Epithelial cell of esophagus (primary cell): ENCODE data around the gene FRRS1.

Source experiments
- DNase-seq: peaks from one replicate; pipeline ENCODE4 v3.0.0; 2010; ENCODE audit warnings: low read depth
- H3K4me3 ChIP-seq: 2 replicates; pipeline ENCODE4 v1.5.1; 2011; ENCODE audit warnings: mild to moderate bottlenecking, low read length, control low read depth
- TF ChIP-seq, protein P1 (sequence below): IDR thresholded peaks from 2 replicates; pipeline ENCODE4 v1.5.1; 2011; ENCODE audit warnings: low read depth, mild to moderate bottlenecking, low read length, control low read depth, inconsistent platforms; ENCODE audit not compliant: insufficient read depth; ENCODE audit errors: missing control alignments

FRRS1 gene

GRCh38 chr1:99669376-99669775, 97.1 kb downstream of the FRRS1 start:
- no peak overlapping the region for H3K4me3 ChIP-seq
- TF ChIP-seq, protein P1, sequence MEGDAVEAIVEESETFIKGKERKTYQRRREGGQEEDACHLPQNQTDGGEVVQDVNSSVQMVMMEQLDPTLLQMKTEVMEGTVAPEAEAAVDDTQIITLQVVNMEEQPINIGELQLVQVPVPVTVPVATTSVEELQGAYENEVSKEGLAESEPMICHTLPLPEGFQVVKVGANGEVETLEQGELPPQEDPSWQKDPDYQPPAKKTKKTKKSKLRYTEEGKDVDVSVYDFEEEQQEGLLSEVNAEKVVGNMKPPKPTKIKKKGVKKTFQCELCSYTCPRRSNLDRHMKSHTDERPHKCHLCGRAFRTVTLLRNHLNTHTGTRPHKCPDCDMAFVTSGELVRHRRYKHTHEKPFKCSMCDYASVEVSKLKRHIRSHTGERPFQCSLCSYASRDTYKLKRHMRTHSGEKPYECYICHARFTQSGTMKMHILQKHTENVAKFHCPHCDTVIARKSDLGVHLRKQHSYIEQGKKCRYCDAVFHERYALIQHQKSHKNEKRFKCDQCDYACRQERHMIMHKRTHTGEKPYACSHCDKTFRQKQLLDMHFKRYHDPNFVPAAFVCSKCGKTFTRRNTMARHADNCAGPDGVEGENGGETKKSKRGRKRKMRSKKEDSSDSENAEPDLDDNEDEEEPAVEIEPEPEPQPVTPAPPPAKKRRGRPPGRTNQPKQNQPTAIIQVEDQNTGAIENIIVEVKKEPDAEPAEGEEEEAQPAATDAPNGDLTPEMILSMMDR = no peak
- DNase-seq = no peak

DNA sequence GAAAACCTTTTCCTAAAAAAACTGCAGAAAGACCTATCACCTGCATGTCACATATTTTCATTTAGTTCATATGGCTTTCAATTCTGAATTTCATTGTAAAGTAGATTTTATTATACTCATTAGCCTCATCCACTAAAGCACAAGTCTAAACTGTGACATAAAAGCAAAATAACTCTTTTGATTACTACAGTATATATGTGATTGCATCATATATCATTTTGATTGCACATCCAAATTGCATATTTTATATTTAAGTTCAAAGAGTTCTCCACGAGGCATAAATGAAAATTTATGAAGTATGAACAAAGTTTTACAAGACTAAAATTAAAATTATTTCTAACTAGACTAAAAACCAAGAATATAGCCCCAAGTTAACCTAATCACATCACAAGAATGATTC, 101.2 kb downstream of the FRRS1 start:
- TF ChIP-seq, protein P1 = no peak
- DNase-seq = no peak
- no peak overlapping the region for H3K4me3 ChIP-seq

DNA sequence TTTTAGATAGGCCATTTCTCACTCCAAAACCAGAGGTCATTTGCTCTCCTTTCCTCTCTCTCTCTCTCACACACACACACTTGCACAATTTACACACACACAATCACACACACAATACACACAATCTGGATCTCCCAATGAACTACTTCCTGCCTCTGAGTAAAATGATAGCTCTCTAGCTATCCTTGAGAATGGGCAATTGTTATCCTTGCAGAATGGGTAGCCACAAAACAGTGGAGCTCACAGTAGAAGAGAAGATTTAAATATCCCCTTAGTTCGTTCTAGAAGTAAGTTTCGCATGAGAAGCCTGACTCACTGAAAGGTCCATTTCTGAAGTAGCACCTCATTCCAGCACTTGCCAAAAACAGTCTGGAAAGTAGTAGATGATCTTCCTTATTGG, 102.9 kb downstream of the FRRS1 start:
- no peak for DNase-seq
- TF ChIP-seq, protein P1 = no peak
- H3K4me3 ChIP-seq = no peak overlapping the region

GRCh38 chr1:99662539-99663080, 103.8 kb downstream of the FRRS1 start:
- TF ChIP-seq, protein P1 = no peak
- peak; percentile 78 for DNase-seq

GRCh38 chr1:99661780-99662179, 104.7 kb downstream of the FRRS1 start:
- TF ChIP-seq, protein P1 = no peak
- no peak overlapping the region for H3K4me3 ChIP-seq
- peak; percentile 51 for DNase-seq

More at GRCh38 chr1:99662539-99663080, 103.8 kb downstream of the FRRS1 start:
- H3K4me3 ChIP-seq = no peak overlapping the region

- TF ChIP-seq, protein P1 = no peak
- DNase-seq = peak; percentile 47
- H3K4me3 ChIP-seq = no peak overlapping the region
These were observed 105.9 kb downstream of the FRRS1 start for GRCh38 chr1:99660496-99660895.

GRCh38 chr1:99659755-99660210, 106.7 kb downstream of the FRRS1 start:
- TF ChIP-seq, protein P1 = no peak
- no peak overlapping the region for H3K4me3 ChIP-seq
- peak; percentile 96 for DNase-seq
